HepG2 (cell line): ENCODE data around the gene VWA3A. TPM values are rescaled to one million over a fixed set of nuclear protein-coding genes. Genes with fewer than 3 reads are reported as not detected.
A peak's percentile ranks its signal among the peaks of the same experiment; 100 is the strongest.

Source experiments
- BORCS8-MEF2B ChIP-seq: sonication (generic); formaldehyde crosslinking; IDR thresholded peaks from 2 replicates; pipeline ENCODE4 v1.8.0; 2022; ENCODE audit warnings: mild to moderate bottlenecking, missing genetic modification reagents
- CBX5 ChIP-seq: sonication (generic); formaldehyde crosslinking; IDR thresholded peaks from 2 replicates; pipeline ENCODE4 v1.4.0; 2020; ENCODE audit warnings: missing genetic modification reagents, borderline replicate concordance
- CEBPB ChIP-seq: IDR thresholded peaks from 2 replicates; pipeline ENCODE4 v1.6.1; 2011; ENCODE audit warnings: low read depth, low read length, improper control_type of control experiment, borderline replicate concordance
- CREM ChIP-seq, 2 experiments: sonication (generic) in 1 of 2; formaldehyde crosslinking in 1 of 2; IDR thresholded peaks; 2 replicates each; pipeline versions ENCODE4 v1.4.0 to v1.6.1; 2016 to 2020; ENCODE audit warnings: antibody characterized with exemption in 1 of 2, mild to moderate bottlenecking in 1 of 2, missing genetic modification reagents in 1 of 2
- PHB2 ChIP-seq: fragments of 450-650 bp; IDR thresholded peaks from 2 replicates; pipeline ENCODE4 v1.6.1; 2018; ENCODE audit not compliant: partially characterized antibody
- POLR2A ChIP-seq, 2 experiments: IDR thresholded peaks; 2 replicates each; pipeline ENCODE4 v1.6.1; 2011; ENCODE audit warnings: low read depth in 2 of 2, low read length in 2 of 2, mild to moderate bottlenecking in 1 of 2, moderate library complexity in 1 of 2; ENCODE audit not compliant: insufficient read depth in 1 of 2
- RFXANK ChIP-seq: IDR thresholded peaks from 2 replicates; pipeline ENCODE4 v1.6.1; 2016
- TBL1XR1 ChIP-seq: fragments of 150-350 bp; IDR thresholded peaks from 2 replicates; pipeline ENCODE4 v1.6.1; 2014; ENCODE audit warnings: borderline replicate concordance, low read length; ENCODE audit not compliant: partially characterized antibody
- TEAD2 ChIP-seq: sonication (generic); formaldehyde crosslinking; IDR thresholded peaks from 2 replicates; pipeline ENCODE4 v1.9.0; 2021; ENCODE audit warnings: missing genetic modification reagents
- THYN1 ChIP-seq: sonication (generic); formaldehyde crosslinking; IDR thresholded peaks from 2 replicates; pipeline ENCODE4 v1.8.1; 2023; ENCODE audit warnings: low read depth, mild to moderate bottlenecking, moderate library complexity, missing genetic modification reagents, borderline replicate concordance
- TOE1 ChIP-seq: sonication (generic); formaldehyde crosslinking; IDR thresholded peaks from 2 replicates; pipeline ENCODE4 v1.4.0; 2020; ENCODE audit warnings: mild to moderate bottlenecking, missing genetic modification reagents
- TSC22D2 ChIP-seq: sonication (generic); formaldehyde crosslinking; IDR thresholded peaks from 2 replicates; pipeline ENCODE4 v1.5.1; 2020; ENCODE audit warnings: missing genetic modification reagents, mild to moderate bottlenecking, borderline replicate concordance
- ZNF329 ChIP-seq: sonication (generic); formaldehyde crosslinking; IDR thresholded peaks from 2 replicates; pipeline ENCODE4 v1.9.0; 2021; ENCODE audit warnings: low read depth, mild to moderate bottlenecking, missing genetic modification reagents
- ZNF7 ChIP-seq: IDR thresholded peaks from 2 replicates; pipeline ENCODE4 v1.6.1; 2016; ENCODE audit warnings: missing biosample characterization, missing genetic modification reagents
- ZSCAN25 ChIP-seq: sonication (generic); formaldehyde crosslinking; IDR thresholded peaks from 2 replicates; pipeline ENCODE4 v1.8.0; 2022; ENCODE audit warnings: mild to moderate bottlenecking, missing genetic modification reagents
- polyA plus RNA-seq, 8 experiments: library from polyadenylated mRNA; depleted of rRNA in 3 of 8; stranded (reverse) in 7 of 8; unstranded in 1 of 8; fragments of >200 nt; fragmentation: Illumina TruSeq in 4 of 8; extraction: Trizol in 4 of 8; gene quantifications; 2 replicates each; pipeline versions ENCODE4 v1.2.1 to v1.2.3, GENCODE V29; 2011 to 2016; ENCODE audit warnings: low read depth in 4 of 8, missing spikeins in 1 of 8, mixed read lengths in 1 of 8; ENCODE audit not compliant: insufficient read depth in 1 of 8
- total RNA-seq, 5 experiments: library from RNA; depleted of rRNA; stranded (reverse); fragments of >200 nt; fragmentation: Illumina TruSeq; extraction: Trizol; gene quantifications; 2 replicates each; pipeline ENCODE4 v1.2.3, GENCODE V29; 2016; ENCODE audit warnings: low read depth in 1 of 5
- TF ChIP-seq, protein P1 (sequence below): sonication (generic); formaldehyde crosslinking; IDR thresholded peaks from 2 replicates; pipeline ENCODE4 v1.5.1; 2020; ENCODE audit warnings: mild to moderate bottlenecking, missing genetic modification reagents, moderate library complexity
- TF ChIP-seq, protein P2 (sequence below): sonication (generic); formaldehyde crosslinking; IDR thresholded peaks from 2 replicates; pipeline ENCODE4 v1.4.0; 2020; ENCODE audit warnings: missing genetic modification reagents, borderline replicate concordance
- TF ChIP-seq, protein P3 (sequence below): sonication (generic); formaldehyde crosslinking; IDR thresholded peaks from 2 replicates; pipeline ENCODE4 v1.5.0; 2020; ENCODE audit warnings: mild to moderate bottlenecking, missing genetic modification reagents
- TF ChIP-seq, protein P4 (sequence below): sonication (generic); formaldehyde crosslinking; IDR thresholded peaks from 2 replicates; pipeline ENCODE4 v1.5.1; 2020; ENCODE audit warnings: missing genetic modification reagents, mild to moderate bottlenecking, borderline replicate concordance
- TF ChIP-seq, protein P5 (sequence below): sonication (generic); formaldehyde crosslinking; IDR thresholded peaks from 2 replicates; pipeline ENCODE4 v1.5.0; 2020; ENCODE audit warnings: missing genetic modification reagents

Gene VWA3A
- total and polyA plus RNA-seq, 2 of the 13 experiments (the other 11 are each of a cell fraction or from before 2014, with no cell fraction given), result 0.03 to 0.07 TPM

DNA sequence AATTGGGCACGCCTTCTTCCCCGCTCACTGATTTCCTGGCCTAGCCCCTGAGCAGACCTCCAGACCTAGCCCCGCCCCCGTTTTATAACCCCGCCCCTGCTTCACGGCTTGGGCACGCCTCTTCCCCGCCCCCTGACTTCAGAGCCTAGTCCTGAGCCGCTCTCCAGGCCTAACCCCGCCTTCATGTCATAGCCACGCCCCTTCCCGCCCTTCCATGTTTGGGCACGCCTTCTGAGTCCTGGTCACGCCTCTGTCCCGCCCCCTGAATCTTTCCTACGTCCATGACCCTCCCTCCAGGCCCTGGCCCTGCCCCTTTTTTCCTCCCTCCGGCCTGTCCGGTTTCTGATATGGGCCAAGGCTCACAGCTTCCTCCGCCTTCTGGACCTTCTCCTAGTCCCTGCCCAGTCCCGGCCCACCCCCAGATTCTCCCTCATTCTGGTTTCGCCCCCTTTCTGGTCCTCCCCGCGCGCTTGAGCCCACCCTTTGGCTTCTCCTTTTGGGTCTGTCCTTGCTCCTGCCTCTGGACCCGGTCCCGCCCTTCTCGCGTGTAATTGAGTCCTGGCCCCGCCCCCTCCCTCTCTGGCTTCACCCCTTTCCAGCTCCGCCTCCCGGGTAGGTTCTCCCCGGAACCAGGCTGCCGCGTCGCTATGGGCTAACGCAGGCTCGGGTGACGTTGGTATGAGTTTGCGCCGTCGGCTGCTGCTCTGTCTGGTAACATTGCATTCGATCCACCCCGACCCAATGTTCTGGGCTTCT, 98.6 kb downstream of the VWA3A start (continued):
- TF ChIP-seq THYN1 (CRISPR knock-in tag) (no peak), TOE1 (CRISPR knock-in tag) (no peak), ZSCAN25 (CRISPR knock-in tag) (peak; percentile 82; the same call in 1 of the 2 replicates), BORCS8-MEF2B (peak; percentile 57; the same call in 1 of the 2 replicates), TEAD2 (no peak), CEBPB (peak; percentile 3; the same call in 1 of the 2 replicates), CREM (IDR thresholded peaks at IDR 0.05) (peak; percentile 86), CREM (CRISPR knock-in tag; IDR thresholded peaks at IDR 0.05) (0 out of 2 replicates have a peak, but pooled peaks have one; percentile 44), CBX5 (CRISPR knock-in tag) (0 out of 2 replicates have a peak, but pooled peaks have one; percentile 62), ZNF329 (CRISPR knock-in tag) (no peak), POLR2A (IDR thresholded peaks at IDR 0.05; ENCODE audit: insufficient read depth in 1 of 2, low read depth in 2 of 2, low read length in 2 of 2) (peak in 1 of 2 experiments; percentile 78; a peak in 2 of 4 replicates), ZNF7 (CRISPR knock-in tag) (no peak), PHB2 (no peak), RFXANK (CRISPR knock-in tag) (0 out of 2 replicates have a peak, but pooled peaks have one; percentile 18), TBL1XR1 (no peak), TSC22D2 (CRISPR knock-in tag) (peak; percentile 71; the same call in 1 of the 2 replicates)
- TF ChIP-seq, protein P1, sequence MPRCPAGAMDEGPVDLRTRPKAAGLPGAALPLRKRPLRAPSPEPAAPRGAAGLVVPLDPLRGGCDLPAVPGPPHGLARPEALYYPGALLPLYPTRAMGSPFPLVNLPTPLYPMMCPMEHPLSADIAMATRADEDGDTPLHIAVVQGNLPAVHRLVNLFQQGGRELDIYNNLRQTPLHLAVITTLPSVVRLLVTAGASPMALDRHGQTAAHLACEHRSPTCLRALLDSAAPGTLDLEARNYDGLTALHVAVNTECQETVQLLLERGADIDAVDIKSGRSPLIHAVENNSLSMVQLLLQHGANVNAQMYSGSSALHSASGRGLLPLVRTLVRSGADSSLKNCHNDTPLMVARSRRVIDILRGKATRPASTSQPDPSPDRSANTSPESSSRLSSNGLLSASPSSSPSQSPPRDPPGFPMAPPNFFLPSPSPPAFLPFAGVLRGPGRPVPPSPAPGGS, result 0 out of 2 replicates have a peak, but pooled peaks have one; percentile 41
- TF ChIP-seq, protein P2, sequence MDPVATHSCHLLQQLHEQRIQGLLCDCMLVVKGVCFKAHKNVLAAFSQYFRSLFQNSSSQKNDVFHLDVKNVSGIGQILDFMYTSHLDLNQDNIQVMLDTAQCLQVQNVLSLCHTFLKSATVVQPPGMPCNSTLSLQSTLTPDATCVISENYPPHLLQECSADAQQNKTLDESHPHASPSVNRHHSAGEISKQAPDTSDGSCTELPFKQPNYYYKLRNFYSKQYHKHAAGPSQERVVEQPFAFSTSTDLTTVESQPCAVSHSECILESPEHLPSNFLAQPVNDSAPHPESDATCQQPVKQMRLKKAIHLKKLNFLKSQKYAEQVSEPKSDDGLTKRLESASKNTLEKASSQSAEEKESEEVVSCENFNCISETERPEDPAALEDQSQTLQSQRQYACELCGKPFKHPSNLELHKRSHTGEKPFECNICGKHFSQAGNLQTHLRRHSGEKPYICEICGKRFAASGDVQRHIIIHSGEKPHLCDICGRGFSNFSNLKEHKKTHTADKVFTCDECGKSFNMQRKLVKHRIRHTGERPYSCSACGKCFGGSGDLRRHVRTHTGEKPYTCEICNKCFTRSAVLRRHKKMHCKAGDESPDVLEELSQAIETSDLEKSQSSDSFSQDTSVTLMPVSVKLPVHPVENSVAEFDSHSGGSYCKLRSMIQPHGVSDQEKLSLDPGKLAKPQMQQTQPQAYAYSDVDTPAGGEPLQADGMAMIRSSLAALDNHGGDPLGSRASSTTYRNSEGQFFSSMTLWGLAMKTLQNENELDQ (CRISPR knock-in tag), result no peak
- TF ChIP-seq, protein P3, sequence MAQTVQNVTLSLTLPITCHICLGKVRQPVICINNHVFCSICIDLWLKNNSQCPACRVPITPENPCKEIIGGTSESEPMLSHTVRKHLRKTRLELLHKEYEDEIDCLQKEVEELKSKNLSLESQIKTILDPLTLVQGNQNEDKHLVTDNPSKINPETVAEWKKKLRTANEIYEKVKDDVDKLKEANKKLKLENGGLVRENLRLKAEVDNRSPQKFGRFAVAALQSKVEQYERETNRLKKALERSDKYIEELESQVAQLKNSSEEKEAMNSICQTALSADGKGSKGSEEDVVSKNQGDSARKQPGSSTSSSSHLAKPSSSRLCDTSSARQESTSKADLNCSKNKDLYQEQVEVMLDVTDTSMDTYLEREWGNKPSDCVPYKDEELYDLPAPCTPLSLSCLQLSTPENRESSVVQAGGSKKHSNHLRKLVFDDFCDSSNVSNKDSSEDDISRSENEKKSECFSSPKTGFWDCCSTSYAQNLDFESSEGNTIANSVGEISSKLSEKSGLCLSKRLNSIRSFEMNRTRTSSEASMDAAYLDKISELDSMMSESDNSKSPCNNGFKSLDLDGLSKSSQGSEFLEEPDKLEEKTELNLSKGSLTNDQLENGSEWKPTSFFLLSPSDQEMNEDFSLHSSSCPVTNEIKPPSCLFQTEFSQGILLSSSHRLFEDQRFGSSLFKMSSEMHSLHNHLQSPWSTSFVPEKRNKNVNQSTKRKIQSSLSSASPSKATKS (CRISPR knock-in tag), result no peak
- TF ChIP-seq, protein P4, sequence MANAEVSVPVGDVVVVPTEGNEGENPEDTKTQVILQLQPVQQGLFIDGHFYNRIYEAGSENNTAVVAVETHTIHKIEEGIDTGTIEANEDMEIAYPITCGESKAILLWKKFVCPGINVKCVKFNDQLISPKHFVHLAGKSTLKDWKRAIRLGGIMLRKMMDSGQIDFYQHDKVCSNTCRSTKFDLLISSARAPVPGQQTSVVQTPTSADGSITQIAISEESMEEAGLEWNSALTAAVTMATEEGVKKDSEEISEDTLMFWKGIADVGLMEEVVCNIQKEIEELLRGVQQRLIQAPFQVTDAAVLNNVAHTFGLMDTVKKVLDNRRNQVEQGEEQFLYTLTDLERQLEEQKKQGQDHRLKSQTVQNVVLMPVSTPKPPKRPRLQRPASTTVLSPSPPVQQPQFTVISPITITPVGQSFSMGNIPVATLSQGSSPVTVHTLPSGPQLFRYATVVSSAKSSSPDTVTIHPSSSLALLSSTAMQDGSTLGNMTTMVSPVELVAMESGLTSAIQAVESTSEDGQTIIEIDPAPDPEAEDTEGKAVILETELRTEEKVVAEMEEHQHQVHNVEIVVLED (CRISPR knock-in tag), result peak; percentile 69
- TF ChIP-seq, protein P5, sequence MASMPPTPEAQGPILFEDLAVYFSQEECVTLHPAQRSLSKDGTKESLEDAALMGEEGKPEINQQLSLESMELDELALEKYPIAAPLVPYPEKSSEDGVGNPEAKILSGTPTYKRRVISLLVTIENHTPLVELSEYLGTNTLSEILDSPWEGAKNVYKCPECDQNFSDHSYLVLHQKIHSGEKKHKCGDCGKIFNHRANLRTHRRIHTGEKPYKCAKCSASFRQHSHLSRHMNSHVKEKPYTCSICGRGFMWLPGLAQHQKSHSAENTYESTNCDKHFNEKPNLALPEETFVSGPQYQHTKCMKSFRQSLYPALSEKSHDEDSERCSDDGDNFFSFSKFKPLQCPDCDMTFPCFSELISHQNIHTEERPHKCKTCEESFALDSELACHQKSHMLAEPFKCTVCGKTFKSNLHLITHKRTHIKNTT (CRISPR knock-in tag), result no peak
